ENCODE results near the gene MAML2.

MAML2 gene

GRCh38 chr11:96149743-96150555, 193.0 kb downstream of the MAML2 start:
- no peak for DNase-seq

DNA sequence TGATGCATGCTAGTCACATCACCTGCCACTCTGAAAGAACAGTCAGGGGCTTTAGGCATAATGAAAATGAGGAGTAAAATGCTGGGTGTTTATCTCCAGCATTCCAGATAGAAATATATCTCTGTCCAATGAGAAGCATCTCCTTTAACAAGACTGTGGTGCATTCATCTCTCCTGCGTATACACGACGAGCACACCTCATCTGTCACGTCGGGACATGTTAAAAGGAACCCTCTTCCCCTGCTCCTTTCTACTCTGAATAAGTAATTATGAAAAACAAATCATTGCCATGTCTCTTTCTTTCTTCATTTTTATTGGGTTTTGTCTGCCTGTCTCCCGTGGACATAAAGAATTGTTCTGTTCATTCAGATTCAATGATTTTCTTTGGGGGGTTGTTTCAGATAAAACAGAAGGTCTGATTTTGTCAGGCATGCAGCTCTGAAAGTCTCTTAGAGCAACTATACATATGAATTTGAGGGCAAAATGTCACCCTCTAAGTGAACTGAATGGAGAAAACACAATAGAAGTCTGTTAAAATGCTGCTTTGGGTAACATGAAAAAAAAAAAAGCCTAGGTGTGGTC, 195.0 kb downstream of the MAML2 start:
- no peak for DNase-seq

- no peak for DNase-seq
Measured at GRCh38 chr11:96147186-96147585, 195.8 kb downstream of the MAML2 start.

- no peak for DNase-seq
Measured at GRCh38 chr11:96146765-96147164, 196.2 kb downstream of the MAML2 start.

- no peak for DNase-seq
Measured at GRCh38 chr11:96145163-96145585, 197.8 kb downstream of the MAML2 start.

GRCh38 chr11:96144553-96144952, 198.4 kb downstream of the MAML2 start:
- no peak for DNase-seq

GRCh38 chr11:96143041-96143521, 199.9 kb downstream of the MAML2 start:
- no peak for DNase-seq

- no peak for DNase-seq
Measured at GRCh38 chr11:96141626-96142025, 201.4 kb downstream of the MAML2 start.

DNA sequence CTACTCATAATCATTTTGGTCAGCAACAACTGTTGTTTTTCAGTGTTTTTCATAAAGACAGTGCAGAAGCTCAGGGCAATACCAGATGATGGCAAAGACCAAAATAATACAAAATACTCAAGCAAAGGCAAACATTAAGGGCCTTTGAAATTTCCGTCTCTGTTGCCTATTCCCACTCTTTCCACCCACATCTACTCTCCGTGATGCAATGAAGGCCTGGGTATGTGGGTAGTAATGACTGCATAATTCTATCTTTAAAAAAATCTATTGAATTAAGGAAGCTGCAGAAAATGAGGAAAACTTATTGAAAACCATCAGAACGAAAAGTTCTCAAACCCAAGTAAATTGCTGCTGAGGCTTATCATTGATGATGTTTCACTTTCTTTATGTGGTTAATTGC, 203.3 kb downstream of the MAML2 start:
- no peak for DNase-seq

GRCh38 chr11:96137373-96137772, 205.6 kb downstream of the MAML2 start:
- DNase-seq = no peak

GRCh38 chr11:96136613-96137298, 206.2 kb downstream of the MAML2 start:
- DNase-seq = no peak

DNA sequence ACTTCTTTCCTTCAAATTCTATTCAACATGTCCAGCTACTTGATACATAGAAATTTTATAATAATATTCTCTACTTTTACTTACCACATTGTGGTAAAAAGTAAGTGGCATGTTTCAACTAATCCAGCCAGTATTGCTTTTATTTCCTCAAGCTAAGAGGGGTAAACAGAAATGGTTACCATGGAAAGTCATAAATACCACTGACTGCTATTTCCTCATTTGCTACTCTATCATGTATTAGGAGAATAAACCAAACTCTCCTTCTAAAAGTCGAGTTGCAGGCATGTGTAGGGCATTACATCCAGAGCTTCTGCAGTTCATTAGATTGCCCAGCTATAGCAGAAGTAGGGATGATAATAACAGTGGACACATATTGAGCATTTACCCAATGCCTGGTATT, 208.4 kb downstream of the MAML2 start:
- DNase-seq = no peak

DNA sequence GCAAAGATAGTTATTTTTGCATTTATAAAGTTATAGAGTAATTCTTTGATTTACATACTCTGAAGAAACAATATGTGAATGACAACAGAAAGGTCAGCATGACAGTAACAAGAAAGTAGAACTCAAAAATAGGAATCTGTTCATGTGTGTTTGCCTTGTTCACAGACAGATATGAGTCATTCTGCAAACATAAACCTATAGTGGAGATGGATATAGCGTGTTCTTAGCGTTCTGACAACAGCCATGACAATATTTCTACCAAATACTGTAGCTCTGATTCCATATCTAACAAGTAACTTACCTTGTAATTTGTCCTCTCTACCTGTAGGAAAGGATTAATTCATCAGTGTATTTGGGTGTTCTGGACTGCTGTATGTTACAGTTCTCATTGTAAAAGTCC, 210.6 kb downstream of the MAML2 start:
- no peak for DNase-seq

- no peak for DNase-seq
Measured at GRCh38 chr11:96130061-96130620, 212.9 kb downstream of the MAML2 start.

DNA sequence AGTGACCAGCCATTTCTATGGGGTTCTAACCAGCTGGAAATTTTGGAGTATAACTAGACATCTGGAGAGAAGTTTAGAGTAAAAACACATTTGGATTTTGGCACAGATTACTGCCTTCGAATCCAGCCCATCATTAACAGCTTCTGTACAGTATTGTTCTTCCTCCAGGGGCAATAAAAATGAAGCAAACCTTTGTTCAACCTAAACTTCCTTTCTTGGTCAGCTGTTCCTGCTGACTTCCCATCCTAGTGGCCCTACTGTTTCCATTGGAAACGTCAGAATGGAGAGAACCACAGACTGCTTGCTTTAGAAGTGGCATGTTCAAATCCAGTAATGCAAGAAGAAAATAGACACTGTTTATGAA, 215.4 kb downstream of the MAML2 start:
- DNase-seq = no peak

- no peak for DNase-seq
Measured at GRCh38 chr11:96126917-96127595, 215.9 kb downstream of the MAML2 start.

- no peak for DNase-seq
Measured at GRCh38 chr11:96125400-96125799, 217.6 kb downstream of the MAML2 start.

GRCh38 chr11:96124155-96124554, 218.8 kb downstream of the MAML2 start:
- DNase-seq = no peak

- no peak for DNase-seq
Measured at GRCh38 chr11:96123301-96123700, 219.7 kb downstream of the MAML2 start.

DNA sequence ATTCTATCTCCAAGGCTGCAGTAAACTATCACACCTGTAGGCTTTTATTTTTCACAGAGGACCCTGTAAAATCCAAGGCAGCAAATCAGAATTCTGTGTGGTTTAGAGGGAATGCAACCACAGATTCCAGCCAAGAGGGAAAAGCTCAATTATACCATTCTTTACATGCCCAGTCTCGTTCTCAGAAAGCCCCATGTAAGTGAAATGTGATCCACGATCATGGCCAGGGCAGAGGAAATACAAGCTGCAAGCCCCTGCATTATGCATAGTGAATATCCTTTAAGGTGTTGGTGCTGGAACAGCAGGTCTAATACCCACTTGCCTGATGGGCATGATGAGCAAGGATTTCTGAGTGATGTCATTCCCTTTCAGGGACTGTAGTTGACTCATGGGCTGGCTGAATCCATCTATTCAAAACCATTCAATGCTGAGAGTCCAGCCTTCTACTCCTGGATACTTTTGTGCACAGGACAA, 220.4 kb downstream of the MAML2 start:
- no peak for DNase-seq

DNA sequence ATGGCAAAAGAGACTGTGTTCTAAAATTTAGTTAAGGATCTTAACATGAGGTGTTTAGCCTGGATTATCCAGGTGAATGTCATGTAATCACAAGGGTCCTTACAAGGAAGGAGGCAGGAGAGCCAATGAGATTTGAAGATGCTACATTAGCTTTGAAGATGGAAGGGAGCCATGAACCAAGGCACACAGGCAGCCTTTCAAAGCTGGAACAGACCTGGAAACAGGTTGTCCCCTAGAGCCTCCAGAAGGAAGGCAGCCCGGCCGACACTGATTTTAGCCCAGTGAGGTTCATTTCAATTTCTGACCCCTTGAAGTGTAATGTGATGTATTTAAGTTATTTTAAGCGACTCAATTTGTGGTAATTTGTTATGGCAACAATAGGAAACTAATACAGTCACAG, 223.8 kb downstream of the MAML2 start:
- DNase-seq = no peak

DNA sequence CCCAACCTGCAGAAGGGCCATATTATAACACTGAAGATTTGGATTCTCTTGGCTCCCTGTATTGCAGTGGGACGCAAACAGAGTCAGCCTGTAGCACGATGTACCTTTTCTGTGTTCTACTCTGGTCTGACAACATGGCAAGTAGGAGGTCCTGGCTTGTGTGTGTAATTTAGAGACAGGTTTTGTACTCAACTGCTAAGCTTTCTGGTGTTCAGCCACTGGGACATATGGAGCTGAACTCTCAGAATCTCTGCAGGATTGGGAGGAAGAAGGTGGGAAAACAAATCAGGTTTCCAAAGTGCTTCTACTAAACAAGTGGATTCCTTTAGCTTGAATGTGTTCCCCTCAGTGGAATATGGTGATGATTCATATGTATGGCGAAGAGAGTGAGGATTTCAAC, 226.6 kb downstream of the MAML2 start:
- DNase-seq = no peak

Data from right forelimb (tissue), 1 donor.